Loucy (cell line): ENCODE results near the gene KRTAP1-3.

Experiments
- H2AFZ ChIP-seq: fragments of 200-600 bp; sonication (generic); 2 replicates; pipeline ENCODE4 v1.6.0; 2016; ENCODE audit warnings: antibody characterized with exemption, mild to moderate bottlenecking, low read length, moderate library complexity
- H3F3A ChIP-seq: fragments of 200-600 bp; 2 replicates; pipeline ENCODE4 v1.6.0; 2016; ENCODE audit warnings: antibody characterized with exemption, low read depth, mild to moderate bottlenecking
- H3K27me3 ChIP-seq: fragments of 200-600 bp; sonication (generic); 2 replicates; pipeline ENCODE4 v1.6.1; 2014; ENCODE audit warnings: low read length, mild to moderate bottlenecking; ENCODE audit not compliant: insufficient read depth, poor library complexity, severe bottlenecking
- H3K36me3 ChIP-seq: fragments of 200-600 bp; sonication (generic); 2 replicates; pipeline ENCODE4 v1.6.1; 2016; ENCODE audit warnings: low read length; ENCODE audit not compliant: insufficient read depth
- H3K4me1 ChIP-seq: fragments of 200-600 bp; sonication (generic); 2 replicates; pipeline ENCODE4 v1.5.1; 2014; ENCODE audit warnings: low read length, mild to moderate bottlenecking; ENCODE audit not compliant: insufficient read depth, poor library complexity, severe bottlenecking
- H3K4me2 ChIP-seq: fragments of 200-600 bp; sonication (generic); 2 replicates; pipeline ENCODE4 v1.6.0; 2014; ENCODE audit warnings: antibody characterized with exemption, low read length, low read depth, mild to moderate bottlenecking; ENCODE audit not compliant: poor library complexity, severe bottlenecking
- H3K4me3 ChIP-seq: fragments of 200-600 bp; sonication (generic); 2 replicates; pipeline ENCODE4 v1.5.1; 2014; ENCODE audit warnings: low read length, mild to moderate bottlenecking, mixed read lengths; ENCODE audit not compliant: poor library complexity, severe bottlenecking
- H3K79me2 ChIP-seq: fragments of 200-600 bp; sonication (generic); 2 replicates; pipeline ENCODE4 v1.6.1; 2014; ENCODE audit warnings: low read length; ENCODE audit not compliant: insufficient read depth
- H3K9ac ChIP-seq: fragments of 200-600 bp; sonication (generic); 2 replicates; pipeline ENCODE4 v1.6.0; 2014; ENCODE audit warnings: mild to moderate bottlenecking, low read depth, low read length, moderate library complexity; ENCODE audit not compliant: poor library complexity, severe bottlenecking
- H3K9me2 ChIP-seq: fragments of 200-600 bp; sonication (generic); replicated peaks from 2 replicates; pipeline ENCODE4 v1.6.1; 2016; ENCODE audit warnings: low read depth, low read length, mixed read lengths
- H3K9me3 ChIP-seq: fragments of 200-600 bp; sonication (generic); 2 replicates; pipeline ENCODE4 v1.6.1; 2014; ENCODE audit warnings: mild to moderate bottlenecking, antibody characterized with exemption, low read length, low read depth; ENCODE audit not compliant: insufficient read depth
- H4K20me1 ChIP-seq: fragments of 200-600 bp; sonication (generic); 2 replicates; pipeline ENCODE4 v1.6.0; 2014; ENCODE audit warnings: antibody characterized with exemption, low read length, mild to moderate bottlenecking; ENCODE audit not compliant: insufficient read depth, poor library complexity, severe bottlenecking
- EZH2phosphoT487 ChIP-seq: fragments of 200-600 bp; IDR thresholded peaks from 2 replicates; pipeline ENCODE4 v1.6.1; 2018; ENCODE audit warnings: antibody characterized with exemption, mild to moderate bottlenecking, moderate library complexity, borderline replicate concordance
- TF ChIP-seq, protein P1 (sequence below): fragments of 200-600 bp; sonication (generic); conservative IDR thresholded peaks from 2 replicates; pipeline ENCODE4 v1.5.1; 2014; ENCODE audit warnings: mild to moderate bottlenecking, antibody characterized with exemption, low read length

The KRTAP1-3 gene

DNA sequence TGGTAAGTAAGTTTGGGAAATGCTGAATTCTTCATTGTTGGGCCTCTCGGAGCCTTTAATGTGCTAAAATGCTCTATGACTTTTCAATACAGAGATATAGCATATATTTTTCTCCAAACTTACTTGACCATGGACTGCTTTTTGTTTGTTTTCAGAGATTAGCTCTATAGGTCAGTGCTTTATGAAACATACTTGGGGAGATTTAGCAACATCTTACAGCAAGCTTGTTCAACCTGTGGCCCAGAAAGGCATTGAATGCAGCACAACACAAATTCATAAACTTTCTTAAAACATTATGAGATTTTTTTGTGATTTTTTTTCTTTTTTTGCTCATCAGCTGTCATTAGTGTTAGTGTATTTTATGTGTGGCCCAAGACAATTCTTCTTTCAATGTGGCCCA lies 24.7 kb downstream of the KRTAP1-3 start:
- Histone ChIP-seq H3F3A (no peaks in the 10 kb centered on the region), H3K9ac (no peak overlapping the region), H3K79me2 (no peaks in the 10 kb centered on the region), H3K4me2 (no peak overlapping the region), H3K4me3 (no peak overlapping the region), H3K9me3 (no peaks in the 10 kb centered on the region), H2AFZ (no peak overlapping the region), H3K4me1 (no peaks in the 10 kb centered on the region), H3K9me2 (no peaks in the 10 kb centered on the region), H3K27me3 (no peaks in the 10 kb centered on the region), H3K36me3 (no peaks in the 10 kb centered on the region), H4K20me1 (no peaks in the 10 kb centered on the region)
- no peak for TF ChIP-seq EZH2phosphoT487
- TF ChIP-seq, protein P1, sequence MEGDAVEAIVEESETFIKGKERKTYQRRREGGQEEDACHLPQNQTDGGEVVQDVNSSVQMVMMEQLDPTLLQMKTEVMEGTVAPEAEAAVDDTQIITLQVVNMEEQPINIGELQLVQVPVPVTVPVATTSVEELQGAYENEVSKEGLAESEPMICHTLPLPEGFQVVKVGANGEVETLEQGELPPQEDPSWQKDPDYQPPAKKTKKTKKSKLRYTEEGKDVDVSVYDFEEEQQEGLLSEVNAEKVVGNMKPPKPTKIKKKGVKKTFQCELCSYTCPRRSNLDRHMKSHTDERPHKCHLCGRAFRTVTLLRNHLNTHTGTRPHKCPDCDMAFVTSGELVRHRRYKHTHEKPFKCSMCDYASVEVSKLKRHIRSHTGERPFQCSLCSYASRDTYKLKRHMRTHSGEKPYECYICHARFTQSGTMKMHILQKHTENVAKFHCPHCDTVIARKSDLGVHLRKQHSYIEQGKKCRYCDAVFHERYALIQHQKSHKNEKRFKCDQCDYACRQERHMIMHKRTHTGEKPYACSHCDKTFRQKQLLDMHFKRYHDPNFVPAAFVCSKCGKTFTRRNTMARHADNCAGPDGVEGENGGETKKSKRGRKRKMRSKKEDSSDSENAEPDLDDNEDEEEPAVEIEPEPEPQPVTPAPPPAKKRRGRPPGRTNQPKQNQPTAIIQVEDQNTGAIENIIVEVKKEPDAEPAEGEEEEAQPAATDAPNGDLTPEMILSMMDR = no peak

DNA sequence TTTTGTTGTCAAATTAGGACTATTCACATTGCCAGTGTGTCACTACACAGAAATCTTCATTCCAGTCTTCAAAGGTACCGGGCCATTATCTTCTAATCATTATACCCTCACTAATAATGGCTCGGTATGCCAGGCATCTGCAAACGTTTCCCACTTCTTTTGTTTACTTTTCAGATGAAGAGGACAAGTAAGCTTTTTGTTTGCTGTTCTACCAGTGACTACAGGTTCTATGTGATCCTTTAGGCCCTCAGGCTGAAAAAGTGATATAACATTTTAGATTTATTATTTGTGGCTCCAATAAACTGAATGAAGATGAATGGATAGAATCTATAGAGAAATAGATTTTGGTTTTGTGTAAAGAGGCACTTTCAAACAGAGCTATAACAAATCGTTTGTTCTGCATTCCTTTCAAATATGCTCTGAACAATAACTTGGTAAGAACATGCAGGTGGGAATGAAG lies 25.3 kb downstream of the KRTAP1-3 start:
- Histone ChIP-seq H3K9me2 (no peaks in the 10 kb centered on the region), H3K4me2 (no peak overlapping the region), H4K20me1 (no peaks in the 10 kb centered on the region), H3K4me1 (no peaks in the 10 kb centered on the region), H3K4me3 (no peak overlapping the region), H3K27me3 (no peaks in the 10 kb centered on the region), H3K9ac (no peak overlapping the region), H3K9me3 (no peaks in the 10 kb centered on the region), H3F3A (no peaks in the 10 kb centered on the region), H3K79me2 (no peaks in the 10 kb centered on the region), H3K36me3 (no peaks in the 10 kb centered on the region), H2AFZ (no peak overlapping the region)
- no peak for TF ChIP-seq EZH2phosphoT487
- TF ChIP-seq, protein P1 = no peak

DNA sequence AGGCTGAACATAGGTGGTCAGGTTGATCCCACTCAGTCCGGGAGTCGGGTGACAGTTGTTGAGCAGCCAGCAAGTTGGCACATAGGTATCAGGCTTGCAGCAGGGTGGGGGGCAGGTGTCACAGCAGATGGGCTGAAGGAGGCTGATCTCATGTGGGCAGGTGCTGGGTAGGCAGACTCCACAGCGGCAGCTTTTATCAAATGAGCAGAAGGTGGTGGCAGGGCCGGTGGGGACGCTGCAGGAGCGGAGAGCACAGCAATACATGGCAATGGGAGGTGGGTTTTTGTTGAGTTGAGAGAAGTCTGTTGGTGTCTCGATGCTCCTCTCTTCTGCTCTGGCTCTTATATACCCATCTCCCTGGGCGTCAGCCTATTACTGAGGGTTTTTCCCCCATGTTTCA lies 25.9 kb downstream of the KRTAP1-3 start, which contains the start of gene KRTAP3-1:
TSS of gene KRTAP3-1 (minus strand) at position 318 of the 400 bp plus-strand sequence. CDS start at position 264, 54 bp downstream.
- H3K79me2 ChIP-seq = no peaks in the 10 kb centered on the region
- no peaks in the 10 kb centered on the region for H3K9me3 ChIP-seq
- H2AFZ ChIP-seq = no peak within 1 kb of the TSS
- H4K20me1 ChIP-seq = no peaks in the 10 kb centered on the region
- TF ChIP-seq, protein P1 = no peak
- TF ChIP-seq EZH2phosphoT487 = no peak
- H3K9ac ChIP-seq = no peak within 1 kb of the TSS
- H3K36me3 ChIP-seq = no peaks in the 10 kb centered on the region
- no peak within 1 kb of the TSS for H3K4me3 ChIP-seq
- H3K4me2 ChIP-seq = no peak within 1 kb of the TSS
- no peaks in the 10 kb centered on the region for H3F3A ChIP-seq
- H3K9me2 ChIP-seq = no peaks in the 10 kb centered on the region
- H3K4me1 ChIP-seq = no peaks in the 10 kb centered on the region
- H3K27me3 ChIP-seq = no peaks in the 10 kb centered on the region
